ENCODE results near the gene DNAH11. TPM values are rescaled to one million over a fixed set of nuclear protein-coding genes. Genes with fewer than 3 reads are reported as not detected.

Gene DNAH11
- total and polyA plus RNA-seq, 2 of the 13 experiments (the other 11 are each of a cell fraction or from before 2014, with no cell fraction given) = not detected

- TF ChIP-seq POGK (CRISPR knock-in tag; conservative IDR thresholded peaks at IDR 0.05) (no peak), SRSF1 (optimal IDR thresholded peaks at IDR 0.05; ENCODE audit: low read depth, low read length) (no peak), ZNF331 (CRISPR knock-in tag; IDR thresholded peaks at IDR 0.05) (peak; percentile 49; the same call in 1 of the 2 replicates), PRPF4 (IDR thresholded peaks at IDR 0.05; ENCODE audit: low read depth, low read length, poor library complexity, severe bottlenecking) (no peak), SMYD3 (CRISPR knock-in tag; IDR thresholded peaks at IDR 0.05) (no peak), ARHGAP35 (CRISPR knock-in tag; IDR thresholded peaks at IDR 0.05; ENCODE audit: borderline replicate concordance) (no peak), ZNF292 (CRISPR knock-in tag; IDR thresholded peaks at IDR 0.05; ENCODE audit: borderline replicate concordance, low read depth) (no peak), TEAD3 (CRISPR knock-in tag; optimal IDR thresholded peaks at IDR 0.05; ENCODE audit: borderline replicate concordance) (peak; percentile 16), ZBTB7B (CRISPR knock-in tag; IDR thresholded peaks at IDR 0.05) (no peak), HMGXB4 (CRISPR knock-in tag; IDR thresholded peaks at IDR 0.05; ENCODE audit: borderline replicate concordance in 1 of 2, low read depth in 1 of 2) (peak; percentile 31 to 34; a peak in 2 of 4 replicates), ZNF747 (CRISPR knock-in tag; IDR thresholded peaks at IDR 0.05; ENCODE audit: borderline replicate concordance) (no peak), ZBTB10 (CRISPR knock-in tag; IDR thresholded peaks at IDR 0.05; ENCODE audit: borderline replicate concordance) (no peak), ARID5B (CRISPR knock-in tag; IDR thresholded peaks at IDR 0.05) (0 out of 2 replicates have a peak, but pooled peaks have one; percentile 21), ZKSCAN5 (CRISPR knock-in tag; IDR thresholded peaks at IDR 0.05) (no peak), ZNF782 (CRISPR knock-in tag; IDR thresholded peaks at IDR 0.05; ENCODE audit: borderline replicate concordance) (no peak), NFATC3 (CRISPR knock-in tag; IDR thresholded peaks at IDR 0.05) (no peak)
Measured at GRCh38 chr7:21767300-21767900, 224.6 kb downstream of the DNAH11 start (continued).

Data from HepG2 (cell line).